HepG2 (cell line): ENCODE results near the gene PDXDC1. TPM values are rescaled to one million over a fixed set of nuclear protein-coding genes. Genes with fewer than 3 reads are reported as not detected.

ENCODE experiments used
- KMT2A ChIP-seq: sonication (generic); formaldehyde crosslinking; IDR thresholded peaks from 2 replicates; pipeline ENCODE4 v1.4.0; 2020; ENCODE audit warnings: missing genetic modification reagents
- NR2F2 ChIP-seq: IDR thresholded peaks from 2 replicates; pipeline ENCODE4 v1.6.1; 2012; ENCODE audit warnings: low read depth, inconsistent platforms, borderline replicate concordance
- ZNF121 ChIP-seq: sonication (generic); formaldehyde crosslinking; IDR thresholded peaks from 2 replicates; pipeline ENCODE4 v1.5.0; 2020; ENCODE audit warnings: mild to moderate bottlenecking, missing genetic modification reagents
- ZNF674 ChIP-seq: sonication (generic); formaldehyde crosslinking; IDR thresholded peaks from 2 replicates; pipeline ENCODE4 v1.5.0; 2020; ENCODE audit warnings: low read depth, mild to moderate bottlenecking, missing genetic modification reagents
- ZNF792 ChIP-seq: IDR thresholded peaks from 2 replicates; pipeline ENCODE4 v1.6.1; 2016
- ZNF883 ChIP-seq: sonication (generic); formaldehyde crosslinking; IDR thresholded peaks from 2 replicates; pipeline ENCODE4 v1.5.1; 2020; ENCODE audit warnings: mild to moderate bottlenecking, missing genetic modification reagents; ENCODE audit errors: not compliant biosample characterization
- ZNF891 ChIP-seq: sonication (generic); formaldehyde crosslinking; IDR thresholded peaks from 2 replicates; pipeline ENCODE4 v1.5.0; 2020; ENCODE audit warnings: mild to moderate bottlenecking, missing genetic modification reagents
- polyA plus RNA-seq, 8 experiments: library from polyadenylated mRNA; depleted of rRNA in 3 of 8; stranded (reverse) in 7 of 8; unstranded in 1 of 8; fragments of >200 nt; fragmentation: Illumina TruSeq in 4 of 8; extraction: Trizol in 4 of 8; gene quantifications; 2 replicates each; pipeline versions ENCODE4 v1.2.1 to v1.2.3, GENCODE V29; 2011 to 2016; ENCODE audit warnings: low read depth in 4 of 8, missing spikeins in 1 of 8, mixed read lengths in 1 of 8; ENCODE audit not compliant: insufficient read depth in 1 of 8
- total RNA-seq, 5 experiments: library from RNA; depleted of rRNA; stranded (reverse); fragments of >200 nt; fragmentation: Illumina TruSeq; extraction: Trizol; gene quantifications; 2 replicates each; pipeline ENCODE4 v1.2.3, GENCODE V29; 2016; ENCODE audit warnings: low read depth in 1 of 5
- TF ChIP-seq, protein P1 (sequence below), 2 experiments: fragments of 450-650 bp in 1 of 2; sonication (generic) in 1 of 2; formaldehyde crosslinking in 1 of 2; IDR thresholded peaks; 2 replicates each; pipeline versions ENCODE4 v1.6.1 to v1.8.0; 2016 to 2022; ENCODE audit warnings: antibody characterized with exemption in 1 of 2, mild to moderate bottlenecking in 1 of 2, missing genetic modification reagents in 1 of 2
- TF ChIP-seq, protein P2 (sequence below): sonication (generic); formaldehyde crosslinking; IDR thresholded peaks from 2 replicates; pipeline ENCODE4 v1.4.0; 2020; ENCODE audit warnings: missing genetic modification reagents
- TF ChIP-seq, protein P3 (sequence below): sonication (generic); formaldehyde crosslinking; IDR thresholded peaks from one replicate; pipeline ENCODE4 v1.5.1; 2020; ENCODE audit warnings: mild to moderate bottlenecking, missing genetic modification reagents; ENCODE audit errors: not compliant biosample characterization

The PDXDC1 gene
- total and polyA plus RNA-seq, 2 of the 13 experiments (the other 11 are each of a cell fraction or from before 2014, with no cell fraction given) = 133 to 169 TPM

DNA sequence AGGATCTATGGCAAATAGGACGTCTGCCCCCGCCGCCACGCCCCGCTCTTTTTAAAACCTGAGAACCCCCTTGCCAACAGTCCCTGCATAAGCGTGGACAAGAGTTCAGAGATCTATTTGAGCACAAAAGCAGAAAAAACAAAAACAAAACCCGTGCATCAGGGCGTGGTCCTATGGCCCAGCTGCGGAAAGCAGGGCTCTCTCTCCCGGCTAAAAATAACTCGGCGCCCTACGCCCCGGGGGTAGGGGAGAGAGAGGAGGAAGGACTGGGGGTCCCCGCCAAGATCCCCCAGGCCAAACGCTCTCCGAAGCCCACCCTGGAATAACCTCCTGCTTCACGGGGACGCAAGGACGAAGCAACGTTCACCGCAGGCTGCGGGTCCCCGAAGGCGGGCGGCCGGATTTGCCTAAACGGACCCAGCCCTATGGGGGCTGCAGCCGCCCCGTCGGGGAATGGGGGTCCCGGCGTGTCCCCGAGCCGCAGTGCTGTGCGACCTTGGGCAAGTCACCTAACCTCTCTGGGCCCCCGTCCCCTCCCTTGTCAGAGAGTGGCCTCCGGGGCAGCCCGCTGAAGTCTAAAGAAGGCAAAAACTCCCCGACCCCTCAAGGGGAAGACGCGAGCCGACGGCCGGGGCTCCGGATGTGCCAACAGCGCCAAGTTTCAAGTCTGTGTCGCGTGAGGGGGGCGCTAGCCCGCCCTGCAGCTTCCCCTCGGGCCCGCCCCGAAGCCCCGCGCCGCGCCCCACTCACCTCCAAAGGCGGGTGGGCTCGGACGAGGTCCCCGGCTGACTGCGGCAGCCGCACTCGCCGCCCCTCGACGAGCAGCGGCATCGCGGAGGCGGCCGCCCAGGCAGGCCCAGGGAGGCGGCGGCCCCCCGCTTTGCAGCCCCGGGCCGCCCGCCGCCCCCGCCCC, 80.6 kb downstream of the PDXDC1 start (continued):
- TF ChIP-seq, protein P1, sequence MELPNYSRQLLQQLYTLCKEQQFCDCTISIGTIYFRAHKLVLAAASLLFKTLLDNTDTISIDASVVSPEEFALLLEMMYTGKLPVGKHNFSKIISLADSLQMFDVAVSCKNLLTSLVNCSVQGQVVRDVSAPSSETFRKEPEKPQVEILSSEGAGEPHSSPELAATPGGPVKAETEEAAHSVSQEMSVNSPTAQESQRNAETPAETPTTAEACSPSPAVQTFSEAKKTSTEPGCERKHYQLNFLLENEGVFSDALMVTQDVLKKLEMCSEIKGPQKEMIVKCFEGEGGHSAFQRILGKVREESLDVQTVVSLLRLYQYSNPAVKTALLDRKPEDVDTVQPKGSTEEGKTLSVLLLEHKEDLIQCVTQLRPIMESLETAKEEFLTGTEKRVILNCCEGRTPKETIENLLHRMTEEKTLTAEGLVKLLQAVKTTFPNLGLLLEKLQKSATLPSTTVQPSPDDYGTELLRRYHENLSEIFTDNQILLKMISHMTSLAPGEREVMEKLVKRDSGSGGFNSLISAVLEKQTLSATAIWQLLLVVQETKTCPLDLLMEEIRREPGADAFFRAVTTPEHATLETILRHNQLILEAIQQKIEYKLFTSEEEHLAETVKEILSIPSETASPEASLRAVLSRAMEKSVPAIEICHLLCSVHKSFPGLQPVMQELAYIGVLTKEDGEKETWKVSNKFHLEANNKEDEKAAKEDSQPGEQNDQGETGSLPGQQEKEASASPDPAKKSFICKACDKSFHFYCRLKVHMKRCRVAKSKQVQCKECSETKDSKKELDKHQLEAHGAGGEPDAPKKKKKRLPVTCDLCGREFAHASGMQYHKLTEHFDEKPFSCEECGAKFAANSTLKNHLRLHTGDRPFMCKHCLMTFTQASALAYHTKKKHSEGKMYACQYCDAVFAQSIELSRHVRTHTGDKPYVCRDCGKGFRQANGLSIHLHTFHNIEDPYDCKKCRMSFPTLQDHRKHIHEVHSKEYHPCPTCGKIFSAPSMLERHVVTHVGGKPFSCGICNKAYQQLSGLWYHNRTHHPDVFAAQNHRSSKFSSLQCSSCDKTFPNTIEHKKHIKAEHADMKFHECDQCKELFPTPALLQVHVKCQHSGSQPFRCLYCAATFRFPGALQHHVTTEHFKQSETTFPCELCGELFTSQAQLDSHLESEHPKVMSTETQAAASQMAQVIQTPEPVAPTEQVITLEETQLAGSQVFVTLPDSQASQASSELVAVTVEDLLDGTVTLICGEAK (IDR thresholded peaks at IDR 0.05) = no peak
- TF ChIP-seq, protein P1 (CRISPR knock-in tag; IDR thresholded peaks at IDR 0.05) = no peak
- TF ChIP-seq ZNF121 (peak; percentile 58; the same call in 1 of the 2 replicates), ZNF792 (CRISPR knock-in tag) (no peak), ZNF674 (CRISPR knock-in tag) (peak; percentile 69; the same call in 1 of the 2 replicates), NR2F2 (no peak), ZNF883 (peak; percentile 65), KMT2A (peak; percentile 43), ZNF891 (peak; percentile 74; the same call in 1 of the 2 replicates)
- TF ChIP-seq, protein P2, sequence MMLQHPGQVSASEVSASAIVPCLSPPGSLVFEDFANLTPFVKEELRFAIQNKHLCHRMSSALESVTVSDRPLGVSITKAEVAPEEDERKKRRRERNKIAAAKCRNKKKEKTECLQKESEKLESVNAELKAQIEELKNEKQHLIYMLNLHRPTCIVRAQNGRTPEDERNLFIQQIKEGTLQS = peak; percentile 31; the same call in 1 of the 2 replicates
- TF ChIP-seq, protein P3, sequence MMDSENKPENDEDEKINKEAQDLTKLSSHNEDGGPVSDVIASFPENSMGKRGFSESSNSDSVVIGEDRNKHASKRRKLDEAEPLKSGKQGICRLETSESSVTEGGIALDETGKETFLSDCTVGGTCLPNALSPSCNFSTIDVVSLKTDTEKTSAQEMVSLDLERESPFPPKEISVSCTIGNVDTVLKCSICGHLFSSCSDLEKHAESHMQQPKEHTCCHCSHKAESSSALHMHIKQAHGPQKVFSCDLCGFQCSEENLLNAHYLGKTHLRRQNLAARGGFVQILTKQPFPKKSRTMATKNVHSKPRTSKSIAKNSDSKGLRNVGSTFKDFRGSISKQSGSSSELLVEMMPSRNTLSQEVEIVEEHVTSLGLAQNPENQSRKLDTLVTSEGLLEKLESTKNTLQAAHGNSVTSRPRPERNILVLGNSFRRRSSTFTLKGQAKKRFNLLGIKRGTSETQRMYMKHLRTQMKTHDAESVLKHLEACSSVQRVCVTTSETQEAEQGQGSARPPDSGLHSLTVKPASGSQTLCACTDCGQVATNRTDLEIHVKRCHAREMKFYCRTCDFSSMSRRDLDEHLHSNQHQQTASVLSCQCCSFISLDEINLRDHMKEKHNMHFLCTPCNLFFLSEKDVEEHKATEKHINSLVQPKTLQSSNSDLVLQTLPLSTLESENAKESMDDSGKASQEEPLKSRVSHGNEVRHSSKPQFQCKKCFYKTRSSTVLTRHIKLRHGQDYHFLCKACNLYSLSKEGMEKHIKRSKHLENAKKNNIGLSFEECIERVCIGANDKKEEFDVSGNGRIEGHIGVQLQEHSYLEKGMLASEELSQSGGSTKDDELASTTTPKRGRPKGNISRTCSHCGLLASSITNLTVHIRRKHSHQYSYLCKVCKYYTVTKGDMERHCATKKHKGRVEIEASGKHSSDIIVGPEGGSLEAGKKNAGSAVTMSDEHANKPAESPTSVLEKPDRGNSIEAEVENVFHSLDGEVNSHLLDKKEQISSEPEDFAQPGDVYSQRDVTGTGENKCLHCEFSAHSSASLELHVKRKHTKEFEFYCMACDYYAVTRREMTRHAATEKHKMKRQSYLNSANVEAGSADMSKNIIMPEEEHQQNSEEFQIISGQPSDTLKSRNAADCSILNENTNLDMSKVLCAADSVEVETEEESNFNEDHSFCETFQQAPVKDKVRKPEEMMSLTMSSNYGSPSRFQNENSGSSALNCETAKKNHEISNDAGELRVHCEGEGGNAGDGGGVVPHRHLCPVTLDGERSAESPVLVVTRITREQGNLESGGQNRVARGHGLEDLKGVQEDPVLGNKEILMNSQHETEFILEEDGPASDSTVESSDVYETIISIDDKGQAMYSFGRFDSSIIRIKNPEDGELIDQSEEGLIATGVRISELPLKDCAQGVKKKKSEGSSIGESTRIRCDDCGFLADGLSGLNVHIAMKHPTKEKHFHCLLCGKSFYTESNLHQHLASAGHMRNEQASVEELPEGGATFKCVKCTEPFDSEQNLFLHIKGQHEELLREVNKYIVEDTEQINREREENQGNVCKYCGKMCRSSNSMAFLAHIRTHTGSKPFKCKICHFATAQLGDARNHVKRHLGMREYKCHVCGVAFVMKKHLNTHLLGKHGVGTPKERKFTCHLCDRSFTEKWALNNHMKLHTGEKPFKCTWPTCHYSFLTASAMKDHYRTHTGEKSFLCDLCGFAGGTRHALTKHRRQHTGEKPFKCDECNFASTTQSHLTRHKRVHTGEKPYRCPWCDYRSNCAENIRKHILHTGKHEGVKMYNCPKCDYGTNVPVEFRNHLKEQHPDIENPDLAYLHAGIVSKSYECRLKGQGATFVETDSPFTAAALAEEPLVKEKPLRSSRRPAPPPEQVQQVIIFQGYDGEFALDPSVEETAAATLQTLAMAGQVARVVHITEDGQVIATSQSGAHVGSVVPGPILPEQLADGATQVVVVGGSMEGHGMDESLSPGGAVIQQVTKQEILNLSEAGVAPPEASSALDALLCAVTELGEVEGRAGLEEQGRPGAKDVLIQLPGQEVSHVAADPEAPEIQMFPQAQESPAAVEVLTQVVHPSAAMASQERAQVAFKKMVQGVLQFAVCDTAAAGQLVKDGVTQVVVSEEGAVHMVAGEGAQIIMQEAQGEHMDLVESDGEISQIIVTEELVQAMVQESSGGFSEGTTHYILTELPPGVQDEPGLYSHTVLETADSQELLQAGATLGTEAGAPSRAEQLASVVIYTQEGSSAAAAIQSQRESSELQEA (CRISPR knock-in tag) = peak; percentile 48
